AG09309 (cell line): Measurements from ENCODE around the gene IL1R2.

ENCODE experiments used
- DNase-seq: peaks from one replicate; pipeline ENCODE4 v3.0.0-alpha.2; 2010; ENCODE audit warnings: low read depth
- H3K4me3 ChIP-seq: 2 replicates; pipeline ENCODE4 v1.5.1; 2011; ENCODE audit warnings: mild to moderate bottlenecking, low read depth, low read length, moderate library complexity; ENCODE audit not compliant: control insufficient read depth
- TF ChIP-seq, protein P1 (sequence below): IDR thresholded peaks from 2 replicates; pipeline ENCODE4 v1.5.1; 2011; ENCODE audit warnings: mild to moderate bottlenecking, low read depth, low read length, inconsistent platforms; ENCODE audit not compliant: insufficient read depth, control insufficient read depth; ENCODE audit errors: missing control alignments

IL1R2 gene

DNA sequence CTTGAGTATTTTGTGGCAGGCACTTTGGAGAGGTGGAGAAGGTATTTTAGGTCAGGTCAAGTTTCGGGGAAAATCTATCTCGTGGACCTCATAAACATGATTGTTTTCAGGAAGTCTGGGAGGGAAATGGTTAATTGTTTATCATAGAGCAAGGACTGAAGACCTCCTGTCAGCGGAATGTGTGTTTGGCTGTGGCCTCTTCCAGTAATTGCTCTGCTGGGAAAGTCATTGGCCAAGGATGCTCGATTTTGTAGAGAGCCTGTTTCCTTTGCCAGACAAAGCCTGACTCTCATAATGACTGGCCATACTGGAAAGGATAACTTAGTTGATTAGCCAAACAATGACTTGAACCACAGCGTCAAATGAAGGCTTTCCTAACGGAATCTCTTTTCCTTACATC lies 30.0 kb downstream of the IL1R2 start:
- TF ChIP-seq, protein P1, sequence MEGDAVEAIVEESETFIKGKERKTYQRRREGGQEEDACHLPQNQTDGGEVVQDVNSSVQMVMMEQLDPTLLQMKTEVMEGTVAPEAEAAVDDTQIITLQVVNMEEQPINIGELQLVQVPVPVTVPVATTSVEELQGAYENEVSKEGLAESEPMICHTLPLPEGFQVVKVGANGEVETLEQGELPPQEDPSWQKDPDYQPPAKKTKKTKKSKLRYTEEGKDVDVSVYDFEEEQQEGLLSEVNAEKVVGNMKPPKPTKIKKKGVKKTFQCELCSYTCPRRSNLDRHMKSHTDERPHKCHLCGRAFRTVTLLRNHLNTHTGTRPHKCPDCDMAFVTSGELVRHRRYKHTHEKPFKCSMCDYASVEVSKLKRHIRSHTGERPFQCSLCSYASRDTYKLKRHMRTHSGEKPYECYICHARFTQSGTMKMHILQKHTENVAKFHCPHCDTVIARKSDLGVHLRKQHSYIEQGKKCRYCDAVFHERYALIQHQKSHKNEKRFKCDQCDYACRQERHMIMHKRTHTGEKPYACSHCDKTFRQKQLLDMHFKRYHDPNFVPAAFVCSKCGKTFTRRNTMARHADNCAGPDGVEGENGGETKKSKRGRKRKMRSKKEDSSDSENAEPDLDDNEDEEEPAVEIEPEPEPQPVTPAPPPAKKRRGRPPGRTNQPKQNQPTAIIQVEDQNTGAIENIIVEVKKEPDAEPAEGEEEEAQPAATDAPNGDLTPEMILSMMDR = no peak
- DNase-seq = no peak
- no peak overlapping the region for H3K4me3 ChIP-seq

GRCh38 chr2:102022884-102023539 lies 31.3 kb downstream of the IL1R2 start:
- no peak for DNase-seq
- TF ChIP-seq, protein P1 = no peak
- no peak overlapping the region for H3K4me3 ChIP-seq

- DNase-seq = no peak
- no peak overlapping the region for H3K4me3 ChIP-seq
- TF ChIP-seq, protein P1 = no peak
Measured at GRCh38 chr2:102024410-102024809, 32.6 kb downstream of the IL1R2 start.

DNA sequence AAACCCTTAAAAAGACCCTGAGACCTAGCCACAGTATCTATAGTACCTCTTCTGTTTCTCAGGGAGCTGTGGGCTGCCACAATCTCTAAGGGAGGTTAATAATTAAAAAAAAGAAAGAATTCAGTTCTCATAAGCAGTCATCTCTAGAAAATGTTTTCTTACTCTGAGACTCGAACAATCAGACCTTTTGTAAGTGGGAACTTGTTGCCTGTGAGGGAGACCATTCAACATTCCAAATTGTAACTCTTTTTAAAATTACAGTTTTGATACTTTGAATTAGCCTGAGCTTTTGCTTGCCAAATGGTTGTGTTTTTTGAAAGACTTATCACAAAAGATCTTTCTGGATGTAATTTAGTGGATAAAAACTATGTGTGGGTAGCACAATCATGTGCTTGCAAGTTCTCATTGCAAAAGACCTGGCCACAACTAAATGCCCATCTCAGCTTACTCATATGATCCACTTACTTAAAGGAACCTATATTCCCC lies 33.3 kb downstream of the IL1R2 start:
- TF ChIP-seq, protein P1 = no peak
- peak; percentile 82 for DNase-seq
- H3K4me3 ChIP-seq = no peak overlapping the region

GRCh38 chr2:102025583-102026267 lies 34.0 kb downstream of the IL1R2 start:
- no peak overlapping the region for H3K4me3 ChIP-seq
- TF ChIP-seq, protein P1 = no peak
- no peak for DNase-seq

DNA sequence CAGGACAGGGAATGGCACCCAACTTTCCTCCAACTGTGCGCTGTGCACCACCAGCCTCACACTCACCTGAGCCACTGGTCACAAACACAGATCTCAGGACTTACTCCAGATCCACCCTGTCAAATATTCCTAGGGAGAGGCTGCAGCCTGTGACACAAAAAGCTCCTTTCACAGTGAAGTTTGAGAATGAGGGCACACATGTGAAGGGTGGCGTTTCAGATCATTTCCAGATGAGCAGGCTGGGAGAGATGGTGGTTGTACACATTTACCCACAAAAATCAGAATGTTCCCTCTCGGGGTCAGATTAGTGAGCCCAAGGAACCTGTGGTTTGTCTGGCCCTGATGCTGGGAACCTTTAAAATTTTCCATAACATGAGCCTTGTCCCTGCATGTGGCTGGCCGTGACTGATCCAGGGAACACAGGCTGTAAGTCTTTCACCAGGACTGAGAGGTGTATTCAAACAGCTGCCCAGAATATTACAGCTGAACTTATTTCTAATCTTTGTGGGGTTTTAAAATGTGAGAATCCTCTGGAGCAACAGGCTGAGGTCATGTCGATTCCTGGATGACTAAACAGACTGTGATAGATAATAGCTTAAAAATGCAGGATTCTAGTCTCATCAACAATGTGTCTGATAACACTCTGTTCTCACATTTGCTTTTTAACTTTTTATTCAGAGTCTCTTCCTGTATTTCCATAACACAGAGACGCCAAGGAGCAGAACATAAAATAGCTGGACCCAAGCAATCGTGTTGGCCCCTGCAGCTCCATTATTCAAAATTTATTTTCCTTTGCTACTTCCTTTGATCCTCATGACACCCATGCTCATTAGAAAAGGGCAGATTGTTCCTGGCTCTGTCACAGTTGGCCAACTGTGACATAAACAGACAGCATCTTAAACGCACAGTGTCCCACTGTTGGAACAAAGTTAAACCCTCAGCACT lies 35.5 kb downstream of the IL1R2 start:
- TF ChIP-seq, protein P1 = no peak
- DNase-seq = peak; percentile 70
- no peak overlapping the region for H3K4me3 ChIP-seq
